Stimulated activated CD8-positive, alpha-beta memory T cell treated with anti-CD3 and anti-CD28 coated beads, Interleukin-12 subunit alpha, Interleukin-12 subunit beta, amount 100 ng/mL, for 4 hours (primary cell): ENCODE data around the gene FDX2.
"Not testable (repeated sequence)": the region's sequence is repeated elsewhere in the genome, so short reads cannot be mapped to it uniquely, and the experiment has no call there.

Experiments used
- DNase-seq: peaks from one replicate; pipeline ENCODE4 v3.0.0-alpha.2; 2020; ENCODE audit warnings: low read depth

Gene FDX2

GRCh38 chr19:10284065-10284959 is 31.5 kb downstream of the FDX2 start:
- no peak for DNase-seq

- DNase-seq: no peak
These were observed 32.3 kb downstream of the FDX2 start for GRCh38 chr19:10283301-10284064.

GRCh38 chr19:10282043-10282442 is 33.8 kb downstream of the FDX2 start:
- not testable (repeated sequence) for DNase-seq

GRCh38 chr19:10279737-10280442 is 35.9 kb downstream of the FDX2 start:
- DNase-seq: no peak

- no peak for DNase-seq
These were observed 36.9 kb downstream of the FDX2 start for GRCh38 chr19:10278935-10279334.

GRCh38 chr19:10277795-10278589 is 37.8 kb downstream of the FDX2 start:
- DNase-seq: no peak

GRCh38 chr19:10274589-10274988 is 41.2 kb downstream of the FDX2 start:
- no peak for DNase-seq

GRCh38 chr19:10271543-10272086 is 44.2 kb downstream of the FDX2 start:
- DNase-seq: peak; percentile 24

GRCh38 chr19:10270616-10271394 is 45.0 kb downstream of the FDX2 start, which contains the start of gene ICAM1:
TSS of gene ICAM1 (plus strand) at chr19:10271120. CDS start at chr19:10271160, 40 bp downstream.
- DNase-seq: peak; percentile 65

GRCh38 chr19:10270180-10270615 is 45.6 kb downstream of the FDX2 start:
- peak; percentile 64 for DNase-seq

- DNase-seq: peak; percentile 74
These were observed 46.3 kb downstream of the FDX2 start for GRCh38 chr19:10269333-10270179.

GRCh38 chr19:10268071-10268470 is 47.7 kb downstream of the FDX2 start:
- no peak for DNase-seq

- DNase-seq: no peak
These were observed 49.1 kb downstream of the FDX2 start for GRCh38 chr19:10266706-10267105.

- DNase-seq: no peak
These were observed 53.0 kb downstream of the FDX2 start for GRCh38 chr19:10262771-10263170.

- DNase-seq: no peak
These were observed 55.7 kb downstream of the FDX2 start for GRCh38 chr19:10260141-10260584.
